ENCODE data around the gene STPG3. TPM values are rescaled to one million over a fixed set of nuclear protein-coding genes. Genes with fewer than 3 reads are reported as not detected.
A peak's percentile ranks its signal among the peaks of the same experiment; 100 is the strongest.

STPG3 gene
- total RNA-seq, 1 donor from 2014 or later: not detected

DNA sequence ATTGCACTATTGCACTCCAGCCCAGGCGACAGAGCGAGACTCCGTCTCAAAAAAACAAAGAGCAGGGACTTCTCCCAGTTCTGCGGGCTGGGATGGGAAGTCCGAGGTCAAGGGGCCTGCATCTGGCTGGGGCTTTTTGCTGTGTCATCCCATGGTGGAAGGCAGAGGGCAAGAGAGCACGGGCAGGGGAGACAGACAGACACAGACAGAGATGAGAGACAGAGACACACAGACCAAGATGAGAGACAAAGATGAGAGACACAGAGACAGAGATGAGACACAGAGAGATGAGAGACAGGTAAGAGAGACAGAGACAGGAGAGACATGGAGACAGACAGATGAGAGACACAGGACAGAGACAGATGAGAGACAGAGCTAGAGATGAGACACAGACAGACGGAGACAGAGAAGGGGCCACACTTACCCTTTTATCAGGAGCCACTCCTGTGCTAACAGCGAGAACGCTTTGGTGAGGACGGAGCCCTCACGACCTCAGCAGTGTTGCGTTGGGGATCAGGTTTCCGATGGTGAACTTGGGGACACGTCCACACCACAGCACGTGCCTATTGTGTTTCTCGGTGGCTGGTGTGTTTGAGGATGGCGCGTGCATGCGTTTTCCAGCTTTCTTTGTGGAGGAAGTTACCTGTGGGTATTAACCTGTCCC is 17.6 kb downstream of the STPG3 start:
- no peak for TF ChIP-seq POLR2AphosphoS5 (IDR thresholded peaks at IDR 0.05; ENCODE audit: insufficient read depth in 1 of 2, low read depth in 1 of 2)
- TF ChIP-seq POLR2A (IDR thresholded peaks at IDR 0.05): no peak
- TF ChIP-seq CTCF (IDR thresholded peaks at IDR 0.05): no peak
- H3K4me1 ChIP-seq: peaks cover 12% of the 10 kb centered on the region
- DNase-seq (ENCODE audit: extremely low spot score in 2 of 2): no peak
- no peak overlapping the region for H3K4me3 ChIP-seq
- no peak overlapping the region for H3K27ac ChIP-seq
- H3K36me3 ChIP-seq: peaks cover 0 to 44% of the 10 kb centered on the region in 2 donors
- no peaks in the 10 kb centered on the region for H3K27me3 ChIP-seq
- intact Hi-C loops (cut with DNase I): no loop called here
- no peaks in the 10 kb centered on the region for H3K9me3 ChIP-seq

DNA sequence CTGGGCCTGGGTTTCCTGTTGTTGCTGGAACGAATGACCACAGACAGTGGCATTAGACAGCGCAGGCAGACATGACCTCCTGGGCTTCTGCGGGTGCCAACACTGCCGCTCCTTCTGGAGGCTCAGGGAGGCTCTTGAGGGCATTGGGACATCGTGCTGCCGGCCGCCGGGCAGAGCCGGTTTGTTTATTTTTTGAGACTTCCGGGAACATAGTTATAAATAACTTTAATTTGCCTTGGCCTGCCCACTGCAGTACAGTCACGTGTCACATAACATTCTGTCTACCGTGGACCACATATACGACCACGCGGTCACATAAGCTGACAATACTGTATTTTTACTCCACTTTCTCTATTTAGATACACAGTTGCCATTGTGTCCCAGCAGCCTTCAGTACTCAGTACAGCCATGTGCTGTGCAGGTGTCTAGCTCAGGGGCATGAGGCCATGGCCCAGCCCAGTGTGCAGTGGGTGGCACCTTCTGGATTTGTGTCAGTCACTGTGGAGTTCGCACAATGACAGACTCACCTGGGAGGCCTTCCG is 18.2 kb downstream of the STPG3 start:
- peak; percentile 49 to 63 for TF ChIP-seq POLR2AphosphoS5 (IDR thresholded peaks at IDR 0.05; ENCODE audit: insufficient read depth in 1 of 2, low read depth in 1 of 2)
- TF ChIP-seq POLR2A (IDR thresholded peaks at IDR 0.05): no peak
- Histone ChIP-seq H3K36me3 (peaks cover 0 to 37% of the 10 kb centered on the region in 2 donors), H3K27ac (no peak overlapping the region), H3K9me3 (no peaks in the 10 kb centered on the region), H3K27me3 (no peaks in the 10 kb centered on the region), H3K4me3 (no peak overlapping the region), H3K4me1 (peaks cover 18% of the 10 kb centered on the region)
- intact Hi-C loops (cut with DNase I): no loop called here
- DNase-seq (ENCODE audit: extremely low spot score in 2 of 2): no peak

DNA sequence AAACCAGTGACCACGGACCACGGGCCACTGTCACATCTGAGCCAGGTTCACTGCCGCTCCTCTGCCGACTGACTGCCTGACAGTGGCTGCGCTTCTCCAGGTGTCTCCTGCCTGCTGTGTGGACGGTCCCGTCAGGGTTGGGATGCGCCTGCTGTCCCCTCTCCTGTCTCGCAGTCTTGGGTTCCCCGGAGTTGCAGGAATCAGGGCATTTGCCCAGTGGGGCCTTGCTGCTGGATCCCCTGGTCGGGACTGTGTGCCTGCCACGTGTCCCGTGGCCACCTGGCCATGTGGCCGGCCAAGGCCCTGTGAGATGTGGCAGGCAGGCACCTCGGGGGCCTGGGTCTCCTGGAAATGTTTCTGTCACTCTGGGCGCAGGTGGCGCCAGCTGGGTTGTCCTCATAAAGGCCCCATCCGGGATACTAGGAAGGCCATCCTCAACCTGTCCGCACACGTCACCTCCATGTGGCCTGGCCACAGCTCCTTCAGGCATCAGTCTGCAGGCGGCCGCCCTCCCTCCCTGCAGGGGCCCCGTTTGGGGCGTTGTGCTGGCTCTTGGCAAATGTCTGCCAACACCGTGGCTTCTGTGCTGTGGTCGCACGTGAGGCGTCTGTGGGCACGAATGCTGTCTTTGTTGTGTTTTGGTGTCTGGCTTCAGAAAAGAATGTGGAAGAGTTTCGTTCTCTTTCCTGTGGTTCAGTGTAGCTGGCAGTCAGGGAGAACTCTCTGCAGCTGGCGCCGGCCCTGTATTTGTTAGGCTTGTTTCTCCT is 20.0 kb downstream of the STPG3 start:
- Histone ChIP-seq H3K4me1 (peaks cover 25% of the 10 kb centered on the region), H3K36me3 (peaks cover 0 to 25% of the 10 kb centered on the region in 2 donors), H3K27me3 (no peaks in the 10 kb centered on the region), H3K4me3 (no peak overlapping the region), H3K27ac (no peak overlapping the region), H3K9me3 (no peaks in the 10 kb centered on the region)
- TF ChIP-seq POLR2A (IDR thresholded peaks at IDR 0.05): no peak
- no peak for TF ChIP-seq CTCF (IDR thresholded peaks at IDR 0.05)
- no peak for TF ChIP-seq POLR2AphosphoS5 (IDR thresholded peaks at IDR 0.05; ENCODE audit: insufficient read depth in 1 of 2, low read depth in 1 of 2)
- intact Hi-C loops (cut with DNase I): no loop called here
- DNase-seq (ENCODE audit: extremely low spot score in 2 of 2): peak in 1 of 2 donors; percentile 71

DNA sequence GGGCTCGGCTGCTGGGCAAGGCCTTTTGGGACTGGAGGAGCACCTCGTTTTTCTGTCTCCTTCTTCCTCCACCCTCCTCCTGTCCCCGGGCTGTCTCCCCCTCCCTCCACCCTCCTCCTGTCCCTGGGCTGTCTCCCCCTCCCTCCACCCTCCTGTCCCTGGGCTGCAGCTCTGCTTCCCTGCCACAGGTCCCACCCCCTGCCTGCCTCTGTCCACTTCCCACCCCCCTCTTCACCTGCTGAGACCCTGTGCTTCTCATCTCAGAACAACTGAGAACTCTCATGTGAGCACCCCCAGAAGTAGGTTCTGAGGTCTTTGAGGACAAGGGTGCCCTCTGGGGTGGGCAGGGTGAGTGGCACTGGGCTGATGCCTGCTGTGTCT is 20.6 kb downstream of the STPG3 start:
- no peak overlapping the region for H3K27ac ChIP-seq

More for the DNA sequence above, 20.6 kb downstream of the STPG3 start:
- peak in 1 of 2 donors; percentile 70 for DNase-seq (ENCODE audit: extremely low spot score in 2 of 2)
- intact Hi-C loops (cut with DNase I): no loop called here
- TF ChIP-seq POLR2A (IDR thresholded peaks at IDR 0.05) (no peak), CTCF (IDR thresholded peaks at IDR 0.05) (no peak), POLR2AphosphoS5 (IDR thresholded peaks at IDR 0.05; ENCODE audit: insufficient read depth in 1 of 2, low read depth in 1 of 2) (no peak)
- Histone ChIP-seq H3K9me3 (no peaks in the 10 kb centered on the region), H3K4me1 (peaks cover 31% of the 10 kb centered on the region), H3K27me3 (no peaks in the 10 kb centered on the region), H3K36me3 (peaks cover 0 to 21% of the 10 kb centered on the region in 2 donors), H3K4me3 (no peak overlapping the region)

All from vagina (tissue), 2 donors.